GM12874 (cell line): ENCODE results near the gene TNK2.

Source experiments
- CTCF ChIP-seq: IDR thresholded peaks from 2 replicates; pipeline ENCODE4 v1.5.1; 2011; ENCODE audit warnings: low read depth, mild to moderate bottlenecking, control low read depth, low read length, moderate library complexity; ENCODE audit not compliant: insufficient read depth

The TNK2 gene

GRCh38 chr3:195909644-195910498 lies 1.5 kb upstream of the TNK2 start:
- TF ChIP-seq CTCF, result no peak

DNA sequence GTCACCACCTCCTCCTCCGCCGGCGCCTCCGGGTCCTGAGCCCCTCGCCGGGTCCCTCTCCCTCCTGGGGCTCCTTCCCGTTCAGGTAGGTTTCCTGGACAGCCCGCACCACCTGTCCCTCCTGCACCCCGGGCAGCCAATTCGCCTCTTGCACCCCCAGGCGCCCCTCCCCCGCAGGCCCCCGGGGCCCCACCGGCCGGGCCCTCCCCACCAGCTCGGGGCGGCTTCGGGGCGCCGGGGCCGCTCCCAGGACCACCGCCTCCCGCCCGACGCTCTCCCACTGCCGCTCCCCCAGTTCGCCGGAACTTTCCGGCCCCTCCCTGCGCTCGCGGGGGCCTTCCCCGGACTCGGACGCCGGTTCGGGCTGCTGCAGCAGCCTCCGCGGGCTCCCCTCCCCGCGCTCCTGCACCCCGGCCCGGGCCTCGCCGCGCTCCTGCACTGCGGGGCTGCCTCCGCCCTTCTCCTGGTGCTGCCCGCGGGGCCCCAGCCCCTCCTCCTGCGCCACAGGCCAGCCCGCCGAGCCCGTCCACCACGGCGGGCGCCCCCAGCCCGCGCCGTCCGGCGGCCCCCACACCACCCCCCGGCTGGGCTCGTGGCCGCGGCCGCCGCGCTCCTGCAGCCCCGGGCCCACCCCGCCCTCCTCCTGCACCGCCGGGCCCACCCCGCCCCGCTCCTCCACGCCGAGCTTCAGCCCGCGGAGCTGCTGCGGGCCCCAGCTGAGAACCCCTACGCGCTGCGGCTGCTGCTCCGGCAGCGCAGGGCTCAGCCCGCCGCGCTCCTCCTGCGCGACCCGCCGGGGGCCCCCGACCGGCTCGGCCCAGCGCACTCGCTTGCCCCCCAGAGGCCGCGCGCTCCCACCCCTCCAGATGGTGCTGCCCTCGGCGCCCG lies 587 bp upstream of the TNK2 start:
- 0 out of 2 replicates have a peak, but pooled peaks have one; percentile 17 for TF ChIP-seq CTCF

- no peak for TF ChIP-seq CTCF
Observed at GRCh38 chr3:195907684-195907933, 742 bp downstream of the TNK2 start.

- 0 out of 2 replicates have a peak, but pooled peaks have one; percentile 15 for TF ChIP-seq CTCF
Observed at GRCh38 chr3:195906865-195907683, 1.3 kb downstream of the TNK2 start.

DNA sequence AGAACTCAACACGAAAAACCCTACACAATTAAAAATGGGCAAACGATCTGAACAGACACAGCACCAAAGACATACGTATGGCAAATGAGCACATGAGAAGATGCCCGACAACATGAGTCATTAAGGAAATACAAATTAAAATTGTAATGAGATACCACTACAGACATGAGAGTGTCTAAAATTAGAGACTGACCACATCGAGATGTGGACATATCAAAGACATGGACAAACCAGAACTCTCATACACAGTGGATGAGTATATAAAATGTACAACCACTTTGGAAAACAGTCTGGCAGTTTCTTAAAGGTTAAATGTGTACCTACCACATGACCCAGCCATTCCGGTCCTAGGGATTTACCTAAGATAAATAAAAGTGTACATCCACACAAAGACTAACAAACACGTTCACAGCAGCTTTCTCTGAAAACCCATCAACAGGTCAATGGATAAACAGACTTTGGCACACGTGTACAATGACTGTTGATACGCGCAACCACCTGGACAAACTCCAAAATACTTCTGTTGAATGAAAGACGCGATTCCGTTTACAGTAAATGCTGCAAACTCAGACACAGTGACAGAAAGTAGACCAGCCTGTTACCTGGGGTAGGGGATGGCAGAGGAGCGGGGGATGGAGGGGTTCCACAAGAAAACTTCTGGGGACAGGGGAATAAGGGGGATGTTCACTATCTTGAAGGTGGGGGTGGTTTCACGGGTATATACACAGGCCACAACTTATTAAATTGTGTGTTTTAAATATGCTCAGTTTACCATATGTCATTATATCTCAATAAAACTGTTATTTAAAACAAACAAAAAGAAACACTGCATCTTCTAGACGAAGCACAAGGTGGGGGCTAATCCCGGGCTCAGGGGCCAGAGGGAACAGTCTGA lies 2.1 kb downstream of the TNK2 start:
- no peak for TF ChIP-seq CTCF

DNA sequence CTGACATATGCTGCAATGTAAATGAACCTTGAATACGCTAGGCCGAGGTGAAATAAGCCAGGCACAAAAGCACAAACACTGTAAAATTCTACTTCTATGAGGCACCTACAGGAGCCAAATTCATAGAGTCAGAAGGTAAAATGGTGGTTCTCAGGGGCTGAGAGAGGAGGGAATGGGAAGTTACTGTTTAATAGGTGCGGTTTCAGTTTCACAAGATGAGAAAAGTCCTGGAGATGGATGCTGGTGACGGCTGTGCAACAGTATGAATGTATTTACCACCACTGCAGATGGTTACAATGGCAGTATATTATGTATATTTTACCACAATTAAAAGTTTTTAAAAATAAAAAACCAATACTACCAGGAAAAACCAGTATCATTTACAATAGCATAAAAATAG lies 4.0 kb downstream of the TNK2 start:
- no peak for TF ChIP-seq CTCF
